Measurements from ENCODE around the gene PPP1R9B.

DNA sequence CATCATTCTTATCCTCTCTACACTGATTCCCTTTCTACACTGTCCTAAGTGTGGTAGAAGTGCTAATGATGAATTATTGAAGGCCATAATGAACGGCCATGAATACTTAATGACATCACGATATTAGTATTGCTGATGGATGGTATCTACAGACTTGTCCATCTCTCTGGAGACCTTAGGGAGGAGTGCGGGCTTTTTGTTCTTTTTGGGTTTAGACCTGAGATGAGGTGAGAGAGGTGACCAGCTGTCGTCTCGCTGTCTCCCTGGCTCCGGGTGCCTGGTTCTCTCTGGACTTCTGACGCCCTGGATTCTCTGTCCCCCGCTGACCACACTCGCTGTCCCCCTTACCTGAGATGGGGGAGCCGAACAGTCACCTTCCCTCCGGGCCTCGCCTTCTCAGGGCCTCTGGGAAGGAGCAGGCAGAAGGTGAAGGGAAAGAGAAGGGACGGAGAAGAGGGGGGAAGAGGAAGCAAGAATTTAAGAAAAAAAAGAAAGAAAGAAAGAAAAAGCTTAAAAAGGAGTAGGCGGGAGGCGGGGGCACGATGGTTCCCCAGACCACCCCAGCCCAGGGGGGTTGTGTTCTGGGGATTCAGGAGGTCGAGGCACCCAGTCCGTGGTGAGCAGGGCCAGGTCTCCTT is 32.4 kb upstream of the PPP1R9B start:
- TF ChIP-seq CTCF (IDR thresholded peaks at IDR 0.05; ENCODE audit: low read length) (no peak), EZH2 (IDR thresholded peaks at IDR 0.05; ENCODE audit: borderline replicate concordance, low read length) (no peak)
